K562 (cell line): Measurements from ENCODE around the gene RNF187. TPM values are rescaled to one million over a fixed set of nuclear protein-coding genes. Genes with fewer than 3 reads are reported as not detected.

ENCODE experiments used
- BRD9 ChIP-seq: fragments of 450-650 bp; IDR thresholded peaks from 2 replicates; pipeline ENCODE4 v1.6.1; 2018; ENCODE audit warnings: low read depth; ENCODE audit not compliant: partially characterized antibody
- CBFB ChIP-seq: sonication (generic); formaldehyde crosslinking; IDR thresholded peaks from 2 replicates; pipeline ENCODE4 v1.4.0; 2020; ENCODE audit warnings: mild to moderate bottlenecking, missing genetic modification reagents
- GABPA ChIP-seq: fragments of 200-800 bp; sonication (Bioruptor generic); conservative IDR thresholded peaks from 2 replicates; pipeline ENCODE4 v1.6.1; 2016; ENCODE audit warnings: low read depth, missing genetic modification characterization, missing compliant biosample characterization
- GABPB1 ChIP-seq: sonication (generic); formaldehyde crosslinking; IDR thresholded peaks from 2 replicates; pipeline ENCODE4 v1.8.0; 2022; ENCODE audit warnings: mild to moderate bottlenecking, missing genetic modification reagents
- KLF16 ChIP-seq: IDR thresholded peaks from 2 replicates; pipeline ENCODE4 v1.6.1; 2016; ENCODE audit warnings: antibody characterized with exemption
- OTX1 ChIP-seq: fragments of 450-650 bp; formaldehyde crosslinking; IDR thresholded peaks from 2 replicates; pipeline ENCODE4 v1.4.0; 2022; ENCODE audit warnings: mild to moderate bottlenecking
- PHB2 ChIP-seq: fragments of 450-650 bp; IDR thresholded peaks from 2 replicates; pipeline ENCODE4 v1.6.1; 2017; ENCODE audit warnings: low read depth
- RBM22 ChIP-seq: fragments of 200-400 bp; formaldehyde crosslinking; IDR thresholded peaks from 2 replicates; pipeline ENCODE4 v1.6.1; 2018; ENCODE audit warnings: low read length, low read depth; ENCODE audit not compliant: poor library complexity, severe bottlenecking
- RCOR1 ChIP-seq, 2 experiments: IDR thresholded peaks; 2 replicates each; pipeline ENCODE4 v1.6.1; 2012; ENCODE audit warnings: low read depth in 2 of 2, low read length in 2 of 2, borderline replicate concordance in 1 of 2, improper control_type of control experiment in 1 of 2
- THRAP3 ChIP-seq: fragments of 450-650 bp; IDR thresholded peaks from 2 replicates; pipeline ENCODE4 v1.6.1; 2016; ENCODE audit warnings: mild to moderate bottlenecking, inconsistent platforms, borderline replicate concordance
- U2AF1 ChIP-seq: fragments of 200-400 bp; formaldehyde crosslinking; optimal IDR thresholded peaks from 2 replicates; pipeline ENCODE3; 2017; ENCODE audit warnings: mild to moderate bottlenecking, low read depth, low read length, moderate library complexity
- ZBTB33 ChIP-seq: sonication (generic); formaldehyde crosslinking; IDR thresholded peaks from 2 replicates; pipeline ENCODE4 v1.8.1; 2023; ENCODE audit warnings: mild to moderate bottlenecking, missing genetic modification reagents
- ZC3H8 ChIP-seq: fragments of 450-650 bp; IDR thresholded peaks from 2 replicates; pipeline ENCODE4 v1.6.1; 2017
- ZMIZ1 ChIP-seq, 2 experiments: fragments of 150-350 bp in 1 of 2; IDR thresholded peaks; 2 replicates each; pipeline ENCODE4 v1.6.1; 2012 to 2016; ENCODE audit warnings: low read depth in 2 of 2, low read length in 2 of 2, mild to moderate bottlenecking in 1 of 2, moderate library complexity in 1 of 2
- ZNF609 ChIP-seq: sonication (generic); formaldehyde crosslinking; IDR thresholded peaks from 2 replicates; pipeline ENCODE4 v1.8.1; 2023; ENCODE audit warnings: missing genetic modification reagents, mild to moderate bottlenecking, borderline replicate concordance
- polyA plus RNA-seq, 8 experiments: library from polyadenylated mRNA; depleted of rRNA in 4 of 8; stranded (reverse) in 5 of 8; unstranded in 3 of 8; fragments of >200 nt; fragmentation: Nextera tagmentation in 2 of 8; fragmentation: Illumina TruSeq in 1 of 8; extraction: Ambion mirVana in 2 of 8; extraction: Trizol in 1 of 8; gene quantifications; 2 replicates each; pipeline versions ENCODE4 v1.2.1 to v1.2.3, GENCODE V29; 2011 to 2014; ENCODE audit warnings: inconsistent platforms in 1 of 8, missing spikeins in 1 of 8
- total RNA-seq, 7 experiments: library from RNA; depleted of rRNA in 6 of 7; stranded (reverse); fragments of >200 nt in 6 of 7; fragmentation: Illumina TruSeq in 2 of 7; extraction: Trizol in 2 of 7; gene quantifications; 2 replicates each; pipeline versions ENCODE4 v1.2.1 to v1.2.3, GENCODE V29; 2011 to 2021; ENCODE audit warnings: low replicate concordance in 1 of 7

The RNF187 gene
- total and polyA plus RNA-seq, 9 of the 15 experiments (the other 6 are each of a cell fraction or from before 2014, with no cell fraction given): 2.3 to 119 (median 41.9) TPM

- peak; percentile 94 for TF ChIP-seq U2AF1
- TF ChIP-seq OTX1 (CRISPR knock-in tag): no peak
- TF ChIP-seq GABPA (tag): 0 out of 2 replicates have a peak, but pooled peaks have one; percentile 12
- TF ChIP-seq ZC3H8: 0 out of 2 replicates have a peak, but pooled peaks have one; percentile 57
- no peak for TF ChIP-seq RBM22
- peak; percentile 87 for TF ChIP-seq BRD9
- no peak for TF ChIP-seq ZNF609
- TF ChIP-seq ZBTB33 (CRISPR knock-in tag): 0 out of 2 replicates have a peak, but pooled peaks have one; percentile 9
- peak; percentile 37; the same call in 1 of the 2 replicates for TF ChIP-seq KLF16
- 0 out of 4 replicates have a peak, but pooled peaks of 1 of the 2 experiments have one; percentile 39 for TF ChIP-seq RCOR1 (IDR thresholded peaks at IDR 0.05; ENCODE audit: borderline replicate concordance in 1 of 2, low read depth in 2 of 2, low read length in 2 of 2)
- TF ChIP-seq THRAP3: peak; percentile 91; the same call in 1 of the 2 replicates
- 0 out of 4 replicates have a peak, but pooled peaks of 1 of the 2 experiments have one; percentile 35 for TF ChIP-seq ZMIZ1 (IDR thresholded peaks at IDR 0.05; ENCODE audit: low read depth in 2 of 2, low read length in 2 of 2)
- no peak for TF ChIP-seq CBFB (CRISPR knock-in tag)
- TF ChIP-seq PHB2: peak; percentile 7; the same call in 1 of the 2 replicates
- no peak for TF ChIP-seq GABPB1 (CRISPR knock-in tag)
Measured at GRCh38 chr1:228515200-228515834, 28.1 kb downstream of the RNF187 start (continued).
